Activated naive CD4-positive, alpha-beta T cell (primary cell): ENCODE data around the gene IL17RB.

Source experiments
- DNase-seq, 4 experiments: peaks; one replicate each; lab custom pipeline; 2025; lab: John Stamatoyannopoulos, UW

The IL17RB gene, protein sequence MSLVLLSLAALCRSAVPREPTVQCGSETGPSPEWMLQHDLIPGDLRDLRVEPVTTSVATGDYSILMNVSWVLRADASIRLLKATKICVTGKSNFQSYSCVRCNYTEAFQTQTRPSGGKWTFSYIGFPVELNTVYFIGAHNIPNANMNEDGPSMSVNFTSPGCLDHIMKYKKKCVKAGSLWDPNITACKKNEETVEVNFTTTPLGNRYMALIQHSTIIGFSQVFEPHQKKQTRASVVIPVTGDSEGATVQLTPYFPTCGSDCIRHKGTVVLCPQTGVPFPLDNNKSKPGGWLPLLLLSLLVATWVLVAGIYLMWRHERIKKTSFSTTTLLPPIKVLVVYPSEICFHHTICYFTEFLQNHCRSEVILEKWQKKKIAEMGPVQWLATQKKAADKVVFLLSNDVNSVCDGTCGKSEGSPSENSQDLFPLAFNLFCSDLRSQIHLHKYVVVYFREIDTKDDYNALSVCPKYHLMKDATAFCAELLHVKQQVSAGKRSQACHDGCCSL

DNA sequence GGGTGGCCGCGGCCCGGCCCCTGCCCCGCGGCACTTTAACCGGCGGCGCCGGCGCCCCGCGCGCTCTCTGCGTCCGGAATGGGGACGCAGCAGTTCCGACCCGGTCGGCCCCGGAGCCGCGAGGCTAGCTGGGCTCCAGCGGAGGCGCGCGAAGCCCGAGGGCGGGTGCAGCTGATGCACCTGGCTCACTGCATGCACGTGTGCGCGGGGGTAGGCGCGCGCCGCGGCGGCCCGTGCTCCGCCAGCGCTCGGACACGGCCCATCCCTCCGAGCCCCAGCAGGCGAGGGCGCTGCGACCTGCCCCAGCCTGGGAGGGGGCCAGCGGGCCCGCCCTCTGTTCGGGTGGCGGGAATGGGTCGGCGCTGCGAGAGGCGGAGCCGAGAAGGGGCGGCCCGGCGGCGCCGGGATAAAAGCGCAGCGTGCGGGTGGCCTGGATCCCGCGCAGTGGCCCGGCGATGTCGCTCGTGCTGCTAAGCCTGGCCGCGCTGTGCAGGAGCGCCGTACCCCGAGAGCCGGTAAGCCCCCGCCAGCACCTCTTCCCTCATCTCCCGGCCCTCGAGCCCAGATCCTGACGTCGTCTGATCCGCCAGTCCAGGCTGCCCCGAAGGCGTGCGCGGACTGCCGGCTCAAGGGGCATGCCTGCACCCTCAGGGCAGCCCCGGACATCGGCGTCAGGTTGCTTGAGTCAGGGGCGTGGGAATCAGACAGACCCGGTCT lies at the start of gene IL17RB, which contains the start of gene CHDH:
TSS of gene IL17RB (plus strand) at position 435 of the 717 bp plus-strand sequence. CDS start at position 456, 21 bp downstream.
TSS of gene CHDH (minus strand) at position 286 of the 717 bp plus-strand sequence. CDS start 22,411 bp downstream, outside the sequence.
- no peak for DNase-seq

DNA sequence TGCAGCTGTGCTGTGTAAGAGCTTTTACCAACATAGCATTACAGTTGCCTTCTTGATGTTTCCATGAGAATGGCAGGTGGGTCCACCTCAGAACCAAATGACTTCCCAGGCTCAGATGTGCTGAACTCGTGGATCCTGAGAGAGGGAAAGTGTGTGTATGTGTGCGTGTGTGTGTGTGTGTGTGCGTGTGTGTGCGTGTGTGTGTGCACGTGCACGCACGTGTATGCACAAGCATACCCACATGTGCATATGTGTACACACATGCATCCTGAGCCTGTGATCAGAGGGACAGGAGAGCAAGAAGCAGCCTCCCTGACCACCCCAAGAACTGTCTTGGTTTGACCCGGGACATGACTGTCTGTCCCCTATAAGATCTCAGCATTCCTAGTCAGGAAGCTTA lies 48.2 kb upstream of the IL17RB start:
- no peak for DNase-seq

DNA sequence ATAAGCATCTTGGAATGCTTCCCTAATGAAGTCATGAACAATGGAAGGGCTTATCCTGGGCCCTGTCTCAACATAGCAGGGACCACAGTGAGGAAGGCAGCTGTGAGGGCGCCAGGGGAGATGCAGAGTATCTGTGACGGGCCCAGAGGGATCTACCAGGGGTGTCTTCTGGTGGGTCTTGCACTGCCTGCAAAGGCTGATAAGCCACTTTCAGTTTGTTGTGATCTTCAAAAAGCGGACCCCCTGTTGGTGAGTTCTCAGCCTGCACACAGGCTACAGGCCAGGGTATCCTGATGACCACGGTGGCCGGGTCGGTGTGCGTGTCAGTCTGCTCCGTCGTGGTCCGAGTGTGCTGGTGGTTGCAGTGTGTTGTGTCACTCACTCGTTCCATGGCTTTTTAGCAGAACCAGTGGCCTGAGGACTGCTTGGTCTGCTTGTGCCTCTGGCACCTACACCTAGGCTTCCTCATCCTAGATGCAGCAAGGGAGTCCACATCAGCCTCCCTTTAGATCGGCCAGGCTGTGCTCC lies 47.0 kb upstream of the IL17RB start:
- no peak for DNase-seq

DNA sequence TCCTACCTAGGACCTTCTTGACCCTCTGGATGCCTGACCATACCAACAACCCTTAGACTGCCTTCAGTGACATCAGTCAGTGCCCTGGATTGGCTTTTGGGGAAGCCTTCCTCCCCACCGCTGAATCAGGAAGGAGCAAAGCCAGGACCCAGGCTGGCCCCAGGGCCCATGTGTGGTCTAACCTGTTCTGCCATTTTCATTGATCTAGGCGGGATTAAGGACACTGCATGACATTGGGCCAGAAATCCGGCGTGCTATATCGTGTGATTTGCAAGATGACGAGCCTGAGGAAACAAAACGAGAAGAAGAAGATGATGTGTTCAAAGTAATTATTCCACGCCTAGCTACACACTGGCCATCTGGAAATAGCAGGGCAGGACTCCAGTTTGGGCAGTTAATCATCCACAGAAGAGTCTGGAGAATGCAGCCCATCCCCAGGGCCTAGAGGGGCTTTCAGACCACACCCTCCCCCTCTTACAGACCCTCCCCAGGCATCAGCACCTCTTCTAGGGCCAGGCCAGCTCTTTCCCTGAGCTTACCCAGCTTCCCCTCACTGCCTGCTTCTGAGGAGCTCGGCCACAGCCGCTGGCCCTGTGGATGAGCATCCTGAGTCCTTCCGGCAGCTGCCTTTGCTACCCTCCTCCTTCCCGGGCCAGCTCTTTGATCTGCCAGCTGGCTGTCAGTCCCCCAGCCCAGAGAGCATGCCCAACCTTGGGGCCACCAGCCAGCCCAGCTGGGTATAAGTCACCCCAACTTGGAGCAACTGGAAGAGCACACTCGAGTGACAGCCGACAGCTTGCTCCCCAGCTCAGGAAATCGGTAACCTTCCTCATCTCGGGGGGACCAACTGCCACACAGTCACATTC lies 46.1 kb upstream of the IL17RB start:
- no peak for DNase-seq

DNA sequence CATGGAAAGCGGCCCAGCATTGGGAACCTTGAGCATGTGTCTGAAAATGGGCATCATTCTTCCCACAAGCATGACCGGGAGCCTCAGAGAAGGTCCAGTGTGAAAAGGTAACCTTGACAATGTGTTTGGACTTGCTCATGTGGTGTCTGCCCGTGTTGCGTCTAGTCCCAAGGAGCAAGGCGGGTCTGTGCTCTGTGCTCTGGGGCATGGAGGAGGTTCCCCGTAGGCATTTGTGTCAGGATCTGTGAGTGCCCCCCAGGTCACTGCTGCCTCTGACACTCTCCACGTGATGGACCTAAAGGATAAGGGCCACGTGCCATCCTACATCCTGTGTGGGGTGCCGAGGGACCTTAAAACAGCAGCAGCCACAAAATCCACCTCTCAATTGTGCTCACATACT lies 45.0 kb upstream of the IL17RB start:
- DNase-seq, result no peak

DNA sequence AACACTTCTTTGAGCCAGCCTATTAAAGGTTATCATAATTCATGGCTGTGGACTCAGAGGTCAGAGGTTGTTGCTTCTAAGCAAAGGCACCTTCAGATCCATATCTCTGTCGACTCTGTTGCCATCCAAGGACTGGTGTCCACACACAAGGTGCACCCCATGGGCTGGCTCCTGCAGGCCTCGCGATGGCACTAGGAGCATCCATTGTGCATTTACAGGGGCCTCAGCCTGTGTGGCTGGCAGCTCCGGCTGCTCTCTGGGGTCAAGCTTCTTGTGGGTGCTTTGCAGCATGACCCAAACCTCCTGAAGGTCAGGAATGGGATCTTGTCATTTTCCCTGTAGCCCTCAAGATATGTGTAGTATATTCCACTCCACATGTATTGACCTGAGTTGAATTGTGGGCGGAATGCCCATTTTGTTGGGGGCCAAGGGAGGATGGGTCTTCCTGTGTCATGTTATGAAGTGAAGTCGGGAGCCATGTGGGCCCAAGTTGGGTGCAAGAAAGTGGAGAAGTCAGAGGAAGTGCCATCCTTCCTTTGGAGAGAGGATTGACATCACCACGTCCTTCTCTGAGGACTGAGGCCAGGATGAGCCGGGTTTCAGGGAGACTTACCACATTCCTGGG lies 44.0 kb upstream of the IL17RB start:
- no peak for DNase-seq

DNA sequence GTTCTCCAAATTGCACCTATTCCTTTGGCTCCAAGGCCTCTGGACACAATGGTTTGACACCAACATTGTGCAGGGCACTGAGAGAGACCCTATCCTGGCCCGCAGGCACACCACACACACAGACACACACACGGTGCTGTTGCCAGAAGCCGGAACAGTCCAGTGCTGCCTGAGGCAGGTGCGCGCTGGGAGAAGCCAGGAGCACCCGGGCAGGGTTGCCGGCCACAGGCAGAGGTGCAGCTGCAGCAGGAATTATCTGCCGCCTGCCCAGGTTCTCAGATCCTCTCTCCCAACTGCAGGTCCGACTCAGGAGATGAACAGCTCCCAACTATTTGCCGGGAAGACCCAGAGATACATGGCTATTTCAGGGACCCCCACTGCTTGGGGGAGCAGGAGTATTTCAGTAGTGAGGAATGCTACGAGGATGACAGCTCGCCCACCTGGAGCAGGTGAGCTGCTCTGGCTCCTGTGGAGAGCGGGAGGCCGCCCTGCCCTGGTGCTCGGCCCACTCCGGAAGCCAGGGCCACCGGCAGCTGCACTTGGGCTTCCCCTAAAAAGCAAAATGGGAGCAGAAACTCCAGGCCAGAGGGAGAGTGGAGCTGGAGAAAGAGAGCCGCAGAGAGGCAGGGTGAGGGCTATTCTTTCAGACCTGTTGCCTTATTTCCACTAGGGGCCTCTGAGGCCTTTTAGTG lies 43.1 kb upstream of the IL17RB start:
- no peak for DNase-seq

DNA sequence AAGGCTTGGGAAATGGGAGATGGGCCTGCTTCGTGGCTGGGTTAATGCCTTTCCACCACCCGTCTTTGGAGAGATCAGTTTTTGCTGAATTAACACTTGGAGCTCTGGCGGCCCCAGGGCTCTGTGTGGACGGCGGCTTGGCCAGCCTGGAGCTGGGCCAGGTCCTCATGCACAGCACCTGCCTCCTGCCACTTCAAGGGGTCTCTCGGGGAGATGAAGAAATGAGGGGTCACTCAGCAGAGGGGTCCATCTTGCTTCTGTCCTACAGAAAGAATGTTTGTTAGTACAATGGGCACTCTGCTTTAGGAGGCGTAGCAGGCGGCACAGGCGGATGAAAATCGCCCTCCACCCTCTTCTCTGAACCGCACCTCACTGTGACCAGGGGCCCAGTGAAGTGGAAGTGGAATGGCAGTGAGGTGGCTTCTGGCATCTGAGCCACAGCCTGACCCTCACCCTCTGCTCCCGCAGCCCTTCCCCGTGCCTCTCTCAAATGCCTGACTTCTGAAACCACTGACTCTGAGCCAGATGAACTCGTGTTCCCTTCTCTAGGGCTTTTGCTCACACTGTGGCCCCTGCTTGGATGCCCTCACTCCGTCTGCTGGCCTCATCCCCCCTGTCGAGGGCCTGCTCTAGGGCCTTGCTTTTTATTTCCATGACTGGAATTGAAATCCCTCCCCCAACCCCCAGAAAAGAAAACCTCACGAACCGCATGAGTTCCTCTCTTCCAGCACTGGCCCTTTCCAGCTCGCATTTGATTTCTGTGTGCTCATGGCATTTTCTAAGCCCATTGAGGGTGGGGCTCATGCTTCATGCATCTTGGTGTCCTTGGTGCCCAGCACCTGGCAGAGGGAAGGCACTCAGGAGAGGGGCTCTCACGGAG lies 42.3 kb upstream of the IL17RB start:
- no peak for DNase-seq

DNA sequence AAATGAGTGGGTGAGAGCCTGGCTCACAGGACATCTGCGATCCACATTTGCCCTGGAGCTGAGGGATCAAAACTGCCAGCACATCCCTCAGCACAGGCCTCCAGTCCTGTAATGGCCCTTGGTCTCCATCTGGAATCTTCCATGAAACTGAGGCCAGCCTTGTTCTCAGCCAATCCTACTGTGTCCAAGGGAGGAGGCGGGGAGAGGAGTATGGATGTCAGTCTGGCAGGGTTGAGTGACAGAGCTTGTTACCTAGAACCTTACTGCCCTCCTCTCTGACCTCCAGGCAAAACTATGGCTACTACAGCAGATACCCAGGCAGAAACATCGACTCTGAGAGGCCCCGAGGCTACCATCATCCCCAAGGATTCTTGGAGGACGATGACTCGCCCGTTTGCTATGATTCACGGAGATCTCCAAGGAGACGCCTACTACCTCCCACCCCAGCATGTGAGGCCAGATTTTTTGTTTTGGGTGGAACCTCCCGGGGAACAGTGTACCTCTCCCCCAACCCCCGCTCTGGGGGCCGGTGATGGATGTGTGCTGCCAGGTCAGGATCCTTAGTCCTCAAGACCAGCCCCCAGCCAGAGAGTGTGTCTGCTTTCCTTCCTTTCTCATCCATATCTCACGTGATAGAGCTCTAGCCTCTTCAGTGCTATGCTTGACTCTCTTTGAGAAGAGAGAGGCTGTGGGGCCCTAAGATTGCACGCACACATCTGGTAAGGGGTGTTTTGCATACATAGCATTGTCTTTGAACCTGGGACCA lies 41.5 kb upstream of the IL17RB start:
- no peak for DNase-seq

DNA sequence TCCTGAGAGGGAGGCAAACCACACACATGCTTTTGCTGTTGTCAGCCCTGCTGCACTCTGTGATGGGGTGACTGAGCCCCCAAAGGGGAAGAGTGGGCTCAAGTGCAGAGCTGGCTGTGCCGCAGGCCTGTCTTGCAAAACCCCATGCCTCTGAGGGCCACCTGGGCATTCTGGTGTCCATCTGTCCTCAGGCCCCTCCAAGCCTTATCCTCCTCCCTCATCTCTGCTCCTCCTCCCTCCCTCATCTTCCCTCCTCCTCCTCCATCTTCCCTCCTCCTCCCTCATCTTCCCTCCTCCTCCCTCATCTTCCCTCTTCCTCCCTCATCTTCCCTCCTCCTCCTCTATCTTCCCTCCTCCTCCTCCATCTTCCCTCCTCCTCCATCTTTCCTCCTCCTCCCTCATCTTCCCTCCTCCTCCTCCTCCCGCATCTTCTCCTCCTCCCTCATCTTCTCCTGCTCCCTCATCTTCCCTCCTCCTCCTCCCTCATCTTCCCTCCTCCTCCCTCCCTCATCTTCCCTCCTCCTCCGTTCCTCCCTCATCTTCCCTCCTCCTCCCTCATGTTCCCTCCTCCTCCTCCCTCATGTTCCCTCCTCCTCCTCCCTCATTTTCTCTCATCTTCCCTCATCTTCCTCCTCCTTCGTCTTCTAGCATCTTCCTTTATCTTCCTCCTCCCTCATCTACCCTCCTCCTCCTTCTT lies 40.8 kb upstream of the IL17RB start:
- no peak for DNase-seq

DNA sequence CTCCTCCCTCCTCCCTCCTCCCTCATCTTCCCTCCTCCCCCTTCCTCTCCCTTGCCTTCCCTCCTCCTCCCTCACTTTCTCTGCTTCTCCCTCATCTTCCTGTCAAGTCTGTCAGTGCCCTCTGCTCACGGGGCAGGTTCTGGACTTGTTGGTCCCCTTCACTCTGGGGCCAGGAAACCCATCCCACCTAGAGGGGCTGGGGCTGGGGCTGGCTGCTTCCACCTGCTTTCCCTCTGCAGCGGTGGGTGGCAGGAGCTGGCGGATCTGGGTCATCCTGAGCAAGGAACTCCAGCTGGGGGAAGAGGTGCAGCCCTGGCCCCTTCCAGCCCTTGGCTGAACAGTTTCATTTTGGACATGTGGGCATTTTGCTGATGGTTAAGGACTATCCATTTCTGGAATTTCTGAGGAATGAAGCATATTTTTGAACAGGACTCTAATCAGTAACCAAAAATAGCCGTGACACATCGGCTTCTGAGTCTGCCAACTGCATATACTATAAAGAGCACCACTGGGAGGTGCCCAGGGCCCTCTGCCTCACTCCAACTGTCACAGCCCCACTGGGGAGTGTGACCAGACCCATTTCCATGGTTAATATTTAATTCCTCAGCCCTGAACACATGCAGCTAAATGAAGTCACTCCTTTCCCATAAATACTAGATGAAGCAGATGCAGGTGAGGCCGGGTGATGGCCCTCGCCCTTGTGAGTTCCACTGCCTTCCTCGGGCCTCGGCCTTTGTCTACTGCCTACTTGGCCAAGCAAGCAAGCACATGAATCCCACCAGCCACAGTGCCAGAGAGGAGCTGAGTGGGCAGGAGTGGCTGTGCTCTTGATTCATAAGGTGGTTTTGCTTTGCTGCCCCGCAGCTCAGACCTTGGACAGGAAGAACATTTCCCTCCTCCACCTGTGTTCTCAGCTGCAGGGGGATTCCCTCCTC lies 39.9 kb upstream of the IL17RB start:
- DNase-seq, result no peak

DNA sequence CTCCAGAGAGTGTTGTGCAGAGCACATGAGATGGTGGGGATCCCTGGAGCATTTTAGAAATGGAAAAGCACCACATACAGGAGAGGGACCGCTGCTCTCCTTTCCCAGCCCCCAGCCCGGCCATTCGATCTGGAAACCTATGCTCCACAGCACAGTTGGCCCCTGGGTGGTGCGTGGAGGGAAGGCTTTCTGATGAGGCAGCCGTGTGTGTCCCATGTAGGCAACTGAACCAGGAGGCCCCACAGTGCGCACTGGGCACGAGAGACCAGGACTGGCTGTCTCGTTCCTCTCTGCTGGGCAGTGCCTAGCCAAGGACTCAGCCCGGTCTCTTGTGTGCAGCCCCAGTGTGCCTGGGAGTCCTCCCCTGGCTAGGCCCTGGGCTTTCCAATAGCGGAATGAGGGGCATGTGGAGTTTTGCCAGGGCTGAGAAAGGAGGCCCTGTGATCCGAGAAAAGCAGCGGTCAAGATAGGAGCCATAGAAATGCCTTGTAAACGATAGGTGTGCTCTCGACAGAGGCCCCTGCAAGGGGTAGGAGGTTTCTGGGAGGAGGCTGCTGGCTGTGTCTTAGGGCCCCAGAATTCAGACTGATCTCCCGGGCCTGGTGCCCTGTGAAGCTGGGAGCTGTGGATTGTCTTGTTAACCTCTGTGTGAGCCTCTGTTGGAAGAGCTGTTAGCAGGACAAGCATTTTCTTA lies 39.1 kb upstream of the IL17RB start:
- no peak for DNase-seq

DNA sequence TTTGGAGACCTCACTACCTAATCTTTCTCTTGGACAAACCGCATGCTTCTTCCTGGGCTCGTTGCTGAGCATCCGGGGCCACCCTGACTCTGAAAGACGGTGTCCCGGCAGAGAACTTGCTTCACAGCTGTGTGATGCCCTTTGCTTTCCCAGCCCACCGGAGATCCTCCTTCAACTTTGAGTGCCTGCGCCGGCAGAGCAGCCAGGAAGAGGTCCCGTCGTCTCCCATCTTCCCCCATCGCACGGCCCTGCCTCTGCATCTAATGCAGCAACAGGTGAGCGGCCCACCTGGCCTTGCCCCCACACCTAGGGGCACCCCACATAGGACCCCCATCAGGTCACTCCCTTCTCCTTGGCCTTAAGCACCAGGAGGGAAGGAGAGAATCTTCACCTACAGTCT lies 37.9 kb upstream of the IL17RB start:
- DNase-seq, result no peak

DNA sequence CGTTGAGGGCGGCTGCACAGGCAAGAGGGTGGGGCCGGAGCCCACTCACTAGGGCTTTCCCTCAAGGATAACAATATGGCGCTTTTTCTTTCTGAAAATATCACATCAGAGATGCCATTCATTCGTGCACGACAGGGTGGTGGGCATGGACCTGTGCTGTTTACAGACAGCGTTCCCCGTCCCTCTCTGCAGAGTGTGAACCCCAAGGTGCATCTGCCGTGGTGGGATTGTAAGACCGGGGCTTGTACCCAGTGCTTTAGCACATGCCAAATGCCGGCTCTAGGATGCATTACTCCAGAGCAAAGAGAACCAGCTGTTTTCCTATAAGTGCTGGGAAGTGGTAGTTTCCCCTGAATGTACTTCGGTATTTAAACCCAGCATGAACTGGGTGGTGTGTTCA lies 37.1 kb upstream of the IL17RB start:
- DNase-seq, result no peak

DNA sequence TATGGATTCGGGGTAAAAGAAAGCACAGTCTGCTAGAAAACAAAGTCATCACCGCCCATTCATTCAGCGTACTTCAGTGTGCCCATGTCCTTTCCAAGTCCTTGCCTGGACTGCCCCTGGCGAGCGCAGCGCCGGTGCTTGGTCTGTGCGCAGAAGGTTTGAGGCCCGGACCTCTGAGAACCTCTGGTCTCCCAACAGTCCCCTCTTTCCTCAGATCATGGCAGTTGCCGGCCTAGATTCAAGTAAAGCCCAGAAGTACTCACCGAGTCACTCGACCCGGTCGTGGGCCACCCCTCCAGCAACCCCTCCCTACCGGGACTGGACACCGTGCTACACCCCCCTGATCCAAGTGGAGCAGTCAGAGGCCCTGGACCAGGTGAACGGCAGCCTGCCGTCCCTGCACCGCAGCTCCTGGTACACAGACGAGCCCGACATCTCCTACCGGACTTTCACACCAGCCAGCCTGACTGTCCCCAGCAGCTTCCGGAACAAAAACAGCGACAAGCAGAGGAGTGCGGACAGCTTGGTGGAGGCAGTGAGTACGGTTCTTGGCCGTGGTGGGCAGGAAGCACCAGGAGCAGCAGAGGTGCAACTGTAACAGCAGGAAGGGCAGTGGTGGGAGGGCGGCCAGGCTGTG lies 36.5 kb upstream of the IL17RB start:
- no peak for DNase-seq
